ENCODE measurements around the gene UNC93B1. TPM values are rescaled to one million over a fixed set of nuclear protein-coding genes. Genes with fewer than 3 reads are reported as not detected.
"Not testable (repeated sequence)": the region's sequence is repeated elsewhere in the genome, so short reads cannot be mapped to it uniquely, and the experiment has no call there.

The UNC93B1 gene
- total and polyA plus RNA-seq, 9 donors, result 5.0 to 8.7 (median 6.4) TPM

DNA sequence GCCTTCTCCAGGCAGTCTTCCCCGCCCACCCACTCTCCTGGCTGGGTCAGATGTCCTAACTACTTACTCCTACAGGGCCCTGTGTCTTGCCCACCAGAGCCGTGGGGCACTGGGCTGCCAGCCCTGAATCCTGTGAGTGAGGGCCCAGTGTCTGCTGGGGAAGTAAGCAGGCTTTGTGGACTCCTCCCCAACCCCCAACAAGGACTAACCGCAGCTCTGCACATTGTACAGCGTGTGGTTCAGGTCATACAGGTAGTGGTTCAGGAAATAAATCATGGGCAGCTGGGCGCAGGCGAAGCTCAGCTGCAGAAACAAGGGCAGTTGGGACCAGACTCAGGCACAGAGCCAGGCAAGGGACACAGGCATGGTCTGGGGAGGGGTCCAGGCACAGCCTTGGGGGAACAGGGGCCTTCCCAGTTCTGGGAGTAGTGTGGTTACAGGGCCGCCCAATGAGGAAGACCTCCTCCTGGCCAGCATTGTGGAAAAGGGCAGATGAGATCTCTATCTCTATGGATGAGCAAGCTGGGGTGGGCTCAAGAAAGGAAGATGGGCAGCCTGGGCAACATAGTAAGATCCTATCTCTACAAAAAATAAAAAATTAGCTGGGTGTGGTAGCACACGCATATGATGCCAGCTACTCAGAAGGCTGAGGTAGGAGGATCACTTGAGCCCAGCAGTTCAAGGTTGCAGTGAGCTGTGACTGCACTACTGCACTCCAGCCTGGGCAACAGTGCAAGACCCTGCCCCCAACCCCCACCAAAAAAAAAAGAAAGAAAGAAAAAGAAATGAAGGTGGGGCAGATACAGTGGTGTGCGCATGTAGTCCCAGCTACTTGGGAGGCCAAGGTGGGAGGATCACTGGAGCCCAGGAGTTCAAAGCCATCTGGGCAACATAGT lies 5.5 kb downstream of the UNC93B1 start:
- Histone ChIP-seq H3K9me3 (replicated peaks; ENCODE audit: control insufficient read depth, low read depth, low read length) (no peaks in the 10 kb centered on the region), H3K4me1 (ENCODE audit: control insufficient read depth, insufficient read depth, low read length) (peaks cover 4% of the 10 kb centered on the region), H3K27me3 (ENCODE audit: control insufficient read depth, insufficient read depth, low read length) (no peaks in the 10 kb centered on the region), H3K27ac (ENCODE audit: low read length) (no peak overlapping the region), H3K36me3 (ENCODE audit: control insufficient read depth, insufficient read depth, low read length) (no peaks in the 10 kb centered on the region), H3K4me3 (ENCODE audit: low read length) (no peak overlapping the region)
- peak; percentile 2 for DNase-seq
- 74% methylated on average over 4 of the region's 9 CpGs for WGBS (ENCODE audit: insufficient coverage)

DNA sequence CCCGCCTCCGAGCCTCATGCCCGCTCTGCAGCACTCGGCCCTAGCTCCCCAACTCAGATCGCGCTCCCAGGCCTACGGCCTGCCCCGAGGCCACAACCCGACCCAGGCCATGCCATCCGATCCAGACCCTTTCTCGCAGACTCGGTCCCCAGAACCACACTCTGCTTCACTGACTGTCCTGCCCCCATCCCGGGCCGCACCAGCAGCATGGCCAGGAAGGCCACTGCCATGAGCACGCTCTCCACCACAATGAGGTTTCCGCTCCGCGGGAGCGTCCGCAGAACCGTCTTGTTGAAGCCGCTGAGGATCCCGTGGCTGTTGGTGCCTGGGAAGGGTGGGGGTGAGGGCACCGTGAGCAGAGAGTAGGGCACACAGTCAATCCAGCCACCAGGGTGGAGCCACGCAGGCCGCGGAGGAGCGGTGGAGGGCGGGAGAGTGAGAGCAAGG lies 6.4 kb downstream of the UNC93B1 start:
- peak; percentile 1 for DNase-seq
- Histone ChIP-seq H3K4me1 (ENCODE audit: control insufficient read depth, insufficient read depth, low read length) (peaks cover 4% of the 10 kb centered on the region), H3K4me3 (ENCODE audit: low read length) (no peak overlapping the region), H3K9me3 (replicated peaks; ENCODE audit: control insufficient read depth, low read depth, low read length) (no peaks in the 10 kb centered on the region), H3K36me3 (ENCODE audit: control insufficient read depth, insufficient read depth, low read length) (no peaks in the 10 kb centered on the region), H3K27me3 (ENCODE audit: control insufficient read depth, insufficient read depth, low read length) (peaks cover 4% of the 10 kb centered on the region), H3K27ac (ENCODE audit: low read length) (no peak overlapping the region)
- WGBS (ENCODE audit: insufficient coverage), result 91% methylated on average over 23 of the region's 29 CpGs

DNA sequence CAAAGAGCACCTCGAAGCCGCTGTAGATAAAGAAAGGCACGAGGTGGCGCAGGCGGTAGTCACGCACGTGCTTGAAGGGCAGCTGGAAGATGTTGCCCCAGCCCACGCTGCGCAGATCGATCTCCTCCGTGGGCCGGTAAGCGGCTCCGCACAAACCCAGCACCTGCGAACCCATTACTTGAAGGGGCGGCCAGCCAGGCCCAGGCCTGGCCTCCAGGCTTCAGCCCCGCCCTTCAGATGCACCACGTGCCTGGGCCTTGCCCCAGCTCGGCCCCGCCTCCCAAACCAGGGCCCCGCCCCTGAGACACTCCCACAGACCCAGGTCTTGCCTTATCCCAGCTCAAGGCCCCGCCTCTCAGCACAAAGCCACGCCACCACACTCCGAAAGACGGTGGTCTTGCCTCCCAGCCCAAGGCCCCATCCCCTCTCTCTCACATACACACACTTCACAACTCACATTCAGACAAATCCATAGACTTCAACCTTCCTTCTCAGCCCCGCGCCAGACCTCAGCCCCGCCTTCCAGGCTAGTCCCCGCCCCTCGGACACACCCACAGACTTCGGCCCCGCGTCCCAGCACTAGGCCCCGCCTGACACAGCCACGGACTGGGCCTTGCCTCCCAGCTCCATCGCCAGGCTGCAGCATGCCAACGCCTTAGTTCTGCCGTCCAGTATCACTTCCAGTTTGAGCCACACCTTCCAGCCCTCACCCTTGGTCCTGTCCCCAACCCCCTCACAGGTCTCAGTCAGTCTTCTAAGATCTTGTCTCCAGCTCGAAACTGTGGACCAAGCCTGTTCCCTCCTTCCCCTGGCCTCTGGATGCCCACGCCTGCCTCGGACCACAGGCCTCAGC lies 7.0 kb downstream of the UNC93B1 start:
- DNase-seq, result peak; percentile 41
- no peak overlapping the region for H3K27ac ChIP-seq (ENCODE audit: low read length)
- H3K27me3 ChIP-seq (ENCODE audit: control insufficient read depth, insufficient read depth, low read length), result peaks cover 4% of the 10 kb centered on the region
- no peak overlapping the region for H3K4me3 ChIP-seq (ENCODE audit: low read length)
- H3K36me3 ChIP-seq (ENCODE audit: control insufficient read depth, insufficient read depth, low read length), result no peaks in the 10 kb centered on the region
- no peaks in the 10 kb centered on the region for H3K9me3 ChIP-seq (replicated peaks; ENCODE audit: control insufficient read depth, low read depth, low read length)
- H3K4me1 ChIP-seq (ENCODE audit: control insufficient read depth, insufficient read depth, low read length), result peaks cover 4% of the 10 kb centered on the region
- 29% methylated on average over 41 of the region's 41 CpGs for WGBS (ENCODE audit: insufficient coverage)

DNA sequence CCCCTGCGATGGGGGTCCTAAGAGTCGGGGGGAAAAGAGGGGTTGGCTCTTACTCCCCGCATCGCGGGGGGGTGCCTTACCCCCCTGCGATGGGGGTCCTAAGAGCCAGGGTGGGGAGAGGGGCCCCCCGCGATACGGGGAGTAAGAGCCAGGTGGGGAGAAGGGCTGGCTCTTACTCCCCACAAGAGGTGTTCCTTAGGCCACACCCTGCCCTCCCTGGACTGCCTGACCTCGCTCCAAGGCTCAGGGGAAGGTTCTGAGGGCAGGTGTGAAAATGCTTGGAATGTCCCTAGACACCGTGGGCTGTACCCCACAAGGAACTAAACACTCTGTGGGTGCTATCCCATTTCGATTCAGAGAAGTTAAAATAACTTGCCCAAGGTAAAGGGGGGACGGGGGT lies 7.8 kb downstream of the UNC93B1 start:
- Histone ChIP-seq H3K27ac (ENCODE audit: low read length) (no peak overlapping the region), H3K36me3 (ENCODE audit: control insufficient read depth, insufficient read depth, low read length) (no peaks in the 10 kb centered on the region), H3K4me3 (ENCODE audit: low read length) (no peak overlapping the region), H3K4me1 (ENCODE audit: control insufficient read depth, insufficient read depth, low read length) (peaks cover 4% of the 10 kb centered on the region), H3K27me3 (ENCODE audit: control insufficient read depth, insufficient read depth, low read length) (peaks cover 9% of the 10 kb centered on the region), H3K9me3 (replicated peaks; ENCODE audit: control insufficient read depth, low read depth, low read length) (no peaks in the 10 kb centered on the region)
- WGBS (ENCODE audit: insufficient coverage), result no CpG with 5 or more reads among the region's 13 CpGs
- DNase-seq, result no peak

DNA sequence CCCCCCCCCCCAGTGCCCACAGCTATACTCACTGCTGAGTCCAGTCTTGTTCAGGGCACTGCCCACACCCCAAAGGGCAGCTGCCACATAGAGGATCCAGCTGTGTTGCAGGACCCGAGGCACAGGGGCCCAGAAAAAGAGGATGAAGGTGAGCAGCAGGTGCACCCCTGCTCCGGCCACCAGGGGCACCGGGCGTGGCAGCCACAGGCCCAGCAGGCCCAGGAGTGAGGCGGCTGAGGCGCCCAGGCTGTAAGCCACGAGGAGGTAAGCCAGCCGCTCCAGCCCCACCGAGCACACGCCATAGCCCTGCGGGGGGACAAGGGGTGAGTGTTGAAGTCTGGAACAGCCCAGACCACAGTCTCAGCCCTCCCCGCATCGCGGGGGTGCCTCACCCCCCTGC lies 8.3 kb downstream of the UNC93B1 start:
- H3K9me3 ChIP-seq (replicated peaks; ENCODE audit: control insufficient read depth, low read depth, low read length); DNase-seq; H3K36me3 ChIP-seq (ENCODE audit: control insufficient read depth, insufficient read depth, low read length); H3K27ac ChIP-seq (ENCODE audit: low read length); H3K4me1 ChIP-seq (ENCODE audit: control insufficient read depth, insufficient read depth, low read length); H3K4me3 ChIP-seq (ENCODE audit: low read length): not testable (repeated sequence)
- 74% methylated on average over 7 of the region's 14 CpGs for WGBS (ENCODE audit: insufficient coverage)
- H3K27me3 ChIP-seq (ENCODE audit: control insufficient read depth, insufficient read depth, low read length), result peaks cover 14% of the 10 kb centered on the region

GRCh38 chr11:67995129-67995528 lies 8.8 kb downstream of the UNC93B1 start:
- not testable (repeated sequence) for H3K4me3 ChIP-seq (ENCODE audit: low read length); H3K9me3 ChIP-seq (replicated peaks; ENCODE audit: control insufficient read depth, low read depth, low read length); H3K4me1 ChIP-seq (ENCODE audit: control insufficient read depth, insufficient read depth, low read length); H3K36me3 ChIP-seq (ENCODE audit: control insufficient read depth, insufficient read depth, low read length); H3K27ac ChIP-seq (ENCODE audit: low read length); DNase-seq
- H3K27me3 ChIP-seq (ENCODE audit: control insufficient read depth, insufficient read depth, low read length), result peaks cover 14% of the 10 kb centered on the region
- WGBS (ENCODE audit: insufficient coverage), result 100% methylated on average over 2 of the region's 3 CpGs

DNA sequence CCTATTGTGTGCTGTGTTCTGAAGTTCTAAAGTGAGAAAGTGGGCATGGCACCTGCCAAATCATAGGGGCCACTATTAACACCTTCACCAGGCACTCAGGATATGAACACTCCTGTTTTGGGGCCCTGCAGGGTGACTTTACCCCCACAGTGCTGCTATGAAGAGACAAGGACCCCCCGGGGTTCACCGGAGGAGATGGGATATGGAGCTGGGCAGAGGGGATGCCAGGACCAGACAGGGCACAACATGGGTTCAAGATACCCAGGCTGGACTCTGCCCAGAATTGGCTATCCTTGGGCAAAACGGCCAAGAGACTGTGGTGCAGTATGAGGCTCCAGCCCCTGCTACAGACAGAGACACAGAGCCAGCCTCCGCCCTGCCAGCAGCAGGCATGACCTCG lies 9.5 kb downstream of the UNC93B1 start:
- WGBS (ENCODE audit: insufficient coverage), result 89% methylated on average over 3 of the region's 5 CpGs
- not testable (repeated sequence) for H3K36me3 ChIP-seq (ENCODE audit: control insufficient read depth, insufficient read depth, low read length); H3K4me3 ChIP-seq (ENCODE audit: low read length); DNase-seq; H3K9me3 ChIP-seq (replicated peaks; ENCODE audit: control insufficient read depth, low read depth, low read length); H3K4me1 ChIP-seq (ENCODE audit: control insufficient read depth, insufficient read depth, low read length); H3K27ac ChIP-seq (ENCODE audit: low read length)
- H3K27me3 ChIP-seq (ENCODE audit: control insufficient read depth, insufficient read depth, low read length), result peaks cover 14% of the 10 kb centered on the region

- H3K4me1 ChIP-seq (ENCODE audit: control insufficient read depth, insufficient read depth, low read length); H3K27ac ChIP-seq (ENCODE audit: low read length); H3K36me3 ChIP-seq (ENCODE audit: control insufficient read depth, insufficient read depth, low read length); H3K9me3 ChIP-seq (replicated peaks; ENCODE audit: control insufficient read depth, low read depth, low read length); H3K4me3 ChIP-seq (ENCODE audit: low read length): not testable (repeated sequence)
- DNase-seq, result peak; percentile 2
- WGBS (ENCODE audit: insufficient coverage), result 9% methylated on average over 9 of the region's 12 CpGs
- H3K27me3 ChIP-seq (ENCODE audit: control insufficient read depth, insufficient read depth, low read length), result peaks cover 14% of the 10 kb centered on the region
Observed at GRCh38 chr11:67993821-67994220, 10.1 kb downstream of the UNC93B1 start.

GRCh38 chr11:67991347-67992121 lies 12.4 kb downstream of the UNC93B1 start:
- H3K36me3 ChIP-seq (ENCODE audit: control insufficient read depth, insufficient read depth, low read length); H3K9me3 ChIP-seq (replicated peaks; ENCODE audit: control insufficient read depth, low read depth, low read length); H3K4me1 ChIP-seq (ENCODE audit: control insufficient read depth, insufficient read depth, low read length); H3K27ac ChIP-seq (ENCODE audit: low read length); H3K4me3 ChIP-seq (ENCODE audit: low read length); DNase-seq: not testable (repeated sequence)
- 3% methylated on average over 40 of the region's 70 CpGs for WGBS (ENCODE audit: insufficient coverage)
- peaks cover 14% of the 10 kb centered on the region for H3K27me3 ChIP-seq (ENCODE audit: control insufficient read depth, insufficient read depth, low read length)
